Measurements from ENCODE around the gene HBD.

- TF ChIP-seq CTCF (IDR thresholded peaks at IDR 0.05), result no peak
- TF ChIP-seq JUND (IDR thresholded peaks at IDR 0.05), result no peak
- no peak for TF ChIP-seq RCOR1 (IDR thresholded peaks at IDR 0.05; ENCODE audit: low read length)
- no peak for TF ChIP-seq CHD2 (IDR thresholded peaks at IDR 0.05; ENCODE audit: low read length, partially characterized antibody)
- TF ChIP-seq REST (IDR thresholded peaks at IDR 0.05; ENCODE audit: low read depth, low read length), result no peak
- no peak for TF ChIP-seq TEAD4 (IDR thresholded peaks at IDR 0.05; ENCODE audit: borderline replicate concordance, insufficient read depth)
- no peak for TF ChIP-seq MAX (IDR thresholded peaks at IDR 0.05; ENCODE audit: low read depth)
These were observed 43.6 kb upstream of the HBD start for GRCh38 chr11:5277807-5278382.

Data from SK-N-SH (cell line).